GM12872 (cell line): Measurements from ENCODE around the gene PCNA.

Experiments
- CTCF ChIP-seq: IDR thresholded peaks from 3 replicates; pipeline ENCODE4 v1.5.1; 2011; ENCODE audit warnings: low read depth, mild to moderate bottlenecking, low read length, moderate library complexity; ENCODE audit not compliant: insufficient read depth

Gene PCNA

DNA sequence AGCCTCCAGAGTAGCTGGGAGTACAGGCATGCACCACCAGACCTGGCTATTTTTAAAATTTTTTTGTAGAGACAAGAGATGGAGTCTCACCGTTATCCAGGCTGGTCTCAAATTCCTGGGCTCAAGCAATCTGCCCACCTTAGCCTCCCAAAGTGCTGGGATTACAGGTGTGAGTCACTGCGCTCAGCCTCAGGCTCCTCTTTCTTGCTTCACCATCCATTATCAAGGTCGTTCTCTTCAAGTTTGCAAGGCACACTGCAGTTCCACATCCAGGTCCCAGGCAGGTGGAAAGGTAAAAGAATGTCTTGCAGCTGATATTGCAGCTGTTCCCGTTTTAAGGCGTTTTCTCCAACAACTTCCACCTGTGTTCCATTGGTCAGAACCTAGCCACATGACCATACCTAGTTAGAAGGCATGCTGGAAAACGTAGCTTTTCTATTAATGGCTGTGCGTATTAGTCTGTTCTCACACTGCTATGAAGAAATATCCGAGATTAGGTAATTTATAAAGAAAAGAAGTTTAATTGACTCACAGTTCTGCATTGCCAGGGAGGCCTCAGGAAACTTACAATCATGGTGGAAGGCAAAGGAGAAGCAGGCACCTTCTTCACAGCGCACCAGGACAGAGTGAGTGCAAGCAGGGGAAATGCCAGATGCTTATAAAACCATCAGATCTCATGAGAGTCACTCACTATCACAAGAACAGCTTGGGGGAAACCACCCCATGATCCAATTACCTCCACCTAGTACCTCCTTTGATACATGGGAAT is 51.7 kb downstream of the PCNA start:
- no peak for TF ChIP-seq CTCF

DNA sequence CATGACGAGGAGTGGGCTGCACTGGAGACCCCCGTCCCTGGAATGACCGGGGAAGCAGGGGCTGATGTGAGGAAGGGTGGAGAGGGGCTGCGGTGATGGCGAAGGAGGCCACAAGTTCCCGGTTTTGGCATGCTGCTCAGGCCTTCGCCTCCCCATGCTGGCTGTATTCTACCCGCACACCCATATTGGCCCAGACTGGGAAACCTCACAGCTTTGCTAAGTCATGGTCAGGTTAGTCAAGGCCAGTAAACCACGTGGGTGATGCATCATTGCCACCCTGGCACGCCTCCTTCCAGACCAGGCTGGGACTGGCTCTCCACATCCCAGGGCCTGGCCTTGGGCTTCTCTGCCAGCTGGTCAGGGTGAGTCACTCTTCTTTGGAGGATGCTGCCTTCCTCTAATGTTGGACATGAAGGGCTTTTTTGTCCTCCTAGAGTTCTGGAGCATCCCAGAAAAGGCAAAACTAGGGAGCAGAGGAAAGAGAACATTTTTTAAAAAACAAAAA is 53.8 kb downstream of the PCNA start:
- no peak for TF ChIP-seq CTCF

GRCh38 chr20:5065166-5065878 is 54.4 kb downstream of the PCNA start:
- TF ChIP-seq CTCF = no peak
